ENCODE data around the gene PXDC1.

The PXDC1 gene

DNA sequence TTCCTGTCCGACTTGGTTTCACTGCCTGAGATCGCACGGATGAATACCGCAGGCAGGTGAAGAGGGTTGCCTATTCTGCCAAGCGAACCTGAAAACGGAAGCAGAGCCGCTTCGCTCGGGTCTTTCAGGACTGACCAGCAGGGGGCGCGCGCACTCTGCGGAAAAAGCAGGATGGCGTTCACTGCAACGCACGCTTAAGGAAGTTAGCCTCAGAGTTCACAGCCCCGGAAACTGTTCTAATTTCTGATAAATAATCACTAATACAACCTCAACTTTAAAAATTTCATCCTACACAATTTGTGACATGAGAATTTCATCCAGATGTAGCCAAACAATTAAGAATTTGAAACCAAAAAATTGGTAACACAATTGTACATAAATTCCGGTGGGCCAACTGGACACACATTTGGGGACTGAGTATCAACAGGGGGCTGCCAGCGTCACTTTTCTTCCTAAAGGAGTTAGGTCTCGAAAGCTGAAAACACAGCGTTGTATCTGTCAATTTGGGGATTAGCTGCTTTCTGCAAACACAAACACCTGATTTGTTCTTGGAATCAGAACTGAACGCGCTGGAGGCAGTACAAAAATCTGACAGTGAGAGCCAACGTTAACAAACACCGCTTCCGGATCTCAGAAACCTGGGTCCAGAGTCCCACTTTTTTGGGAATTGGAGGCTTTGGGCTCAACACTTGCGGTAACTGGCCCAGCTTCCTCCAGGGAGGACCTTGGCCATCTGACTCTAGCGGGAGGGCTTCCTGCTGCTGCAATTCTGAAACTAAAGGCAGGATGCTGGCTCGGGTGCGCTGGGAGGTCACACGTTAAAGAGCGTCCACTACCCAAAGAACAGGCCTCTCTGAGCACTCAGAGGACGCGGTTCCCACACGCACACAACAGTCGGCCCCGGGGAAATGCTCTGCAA, 8.8 kb downstream of the PXDC1 start:
- H3K36me3 ChIP-seq: no peaks in the 10 kb centered on the region

DNA sequence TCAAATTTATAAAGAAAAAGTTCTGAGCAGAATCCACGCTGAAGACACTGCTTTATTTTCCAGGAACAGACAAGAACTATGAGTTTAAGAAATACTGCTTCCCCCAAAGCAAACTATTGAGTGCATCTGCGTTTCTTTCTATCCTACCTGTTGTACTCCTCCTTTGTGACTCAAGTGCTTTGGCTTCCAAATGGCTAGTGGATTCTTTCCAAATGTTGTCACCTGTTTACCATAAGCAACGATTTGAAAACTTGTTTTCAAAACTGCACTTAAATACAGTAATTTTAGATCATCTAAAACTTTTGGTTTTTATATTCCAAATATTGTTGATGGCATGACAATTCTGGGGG, 9.5 kb downstream of the PXDC1 start:
- no peak for DNase-seq
- peaks cover 2% of the 10 kb centered on the region; the same call in 1 of the 2 replicates for H3K4me1 ChIP-seq
- TF ChIP-seq CTCF (IDR thresholded peaks at IDR 0.05; ENCODE audit: low read depth, low read length): no peak
- no peak overlapping the region for H3K4me3 ChIP-seq (ENCODE audit: low read depth, low read length)
- H3K27me3 ChIP-seq: peaks cover 23% of the 10 kb centered on the region
- H3K36me3 ChIP-seq: no peaks in the 10 kb centered on the region
- no peaks in the 10 kb centered on the region for H3K9me3 ChIP-seq

More for the DNA sequence above, 8.8 kb downstream of the PXDC1 start:
- peak; percentile 78 for DNase-seq
- peak; percentile 86 for TF ChIP-seq CTCF (IDR thresholded peaks at IDR 0.05; ENCODE audit: low read depth, low read length)
- Histone ChIP-seq H3K4me1 (peaks cover 2% of the 10 kb centered on the region; the same call in 1 of the 2 replicates), H3K4me3 (ENCODE audit: low read depth, low read length) (no peak overlapping the region), H3K27me3 (peaks cover 23% of the 10 kb centered on the region), H3K9me3 (no peaks in the 10 kb centered on the region)

GRCh38 chr6:3741477-3741871, 10.0 kb downstream of the PXDC1 start:
- Histone ChIP-seq H3K4me3 (ENCODE audit: low read depth, low read length) (no peak overlapping the region), H3K27me3 (peaks cover 23% of the 10 kb centered on the region), H3K4me1 (peaks cover 2% of the 10 kb centered on the region; the same call in 1 of the 2 replicates), H3K36me3 (no peaks in the 10 kb centered on the region), H3K9me3 (no peaks in the 10 kb centered on the region)
- no peak for TF ChIP-seq CTCF (IDR thresholded peaks at IDR 0.05; ENCODE audit: low read depth, low read length)
- no peak for DNase-seq

DNA sequence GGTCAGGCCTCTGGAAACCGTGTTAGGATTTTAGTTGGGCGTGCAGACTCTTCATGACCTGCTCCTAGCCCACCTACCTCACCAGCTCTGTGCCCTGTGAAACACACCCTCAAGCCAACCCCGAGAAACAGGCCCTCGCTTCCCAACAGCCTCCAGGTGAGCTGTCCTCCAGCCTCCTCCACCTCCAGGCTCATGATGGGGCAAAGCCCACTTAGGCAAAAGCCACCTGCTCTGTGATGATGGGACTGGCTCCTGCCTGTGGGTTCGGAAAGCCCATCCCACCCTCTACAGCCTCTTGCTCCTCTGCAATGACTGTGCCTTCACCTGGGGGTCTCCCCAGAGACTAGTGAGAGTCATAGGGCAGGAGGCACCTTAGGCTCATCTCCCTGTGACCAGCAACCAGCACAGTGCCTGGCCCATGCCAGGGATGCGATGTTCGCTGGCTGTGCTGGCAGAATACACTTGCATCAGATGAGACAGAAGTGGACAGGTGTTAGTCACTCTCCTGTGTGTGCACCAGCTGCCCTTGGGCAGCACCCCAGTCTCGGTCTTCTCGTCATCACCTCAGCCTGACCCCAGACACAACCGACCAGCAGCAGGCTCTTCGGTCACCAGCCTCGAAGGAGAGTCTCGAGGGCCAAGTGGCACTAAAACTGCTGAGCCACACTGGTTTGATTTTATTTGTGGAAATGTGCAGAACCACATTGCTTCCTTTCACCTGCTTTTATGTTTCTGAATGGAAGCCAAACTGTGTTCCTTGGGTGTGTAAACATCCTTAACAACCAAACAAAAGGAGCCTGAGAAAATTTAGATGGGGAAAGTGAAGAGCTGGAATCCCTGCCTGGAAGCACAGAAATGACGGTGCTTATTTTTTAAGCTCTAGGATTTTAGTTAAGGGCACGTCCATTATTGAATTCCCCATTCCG, 10.7 kb downstream of the PXDC1 start:
- Histone ChIP-seq H3K27me3 (peaks cover 23% of the 10 kb centered on the region), H3K36me3 (no peaks in the 10 kb centered on the region), H3K9me3 (no peaks in the 10 kb centered on the region), H3K4me1 (peaks cover 2% of the 10 kb centered on the region; the same call in 1 of the 2 replicates), H3K4me3 (ENCODE audit: low read depth, low read length) (no peak overlapping the region)
- no peak for DNase-seq
- no peak for TF ChIP-seq CTCF (IDR thresholded peaks at IDR 0.05; ENCODE audit: low read depth, low read length)

GRCh38 chr6:3739311-3739897, 12.1 kb downstream of the PXDC1 start:
- no peak overlapping the region for H3K4me3 ChIP-seq (ENCODE audit: low read depth, low read length)

More at GRCh38 chr6:3739311-3739897, 12.1 kb downstream of the PXDC1 start:
- peaks cover 2% of the 10 kb centered on the region; the same call in 1 of the 2 replicates for H3K4me1 ChIP-seq
- H3K36me3 ChIP-seq: no peaks in the 10 kb centered on the region
- no peak for TF ChIP-seq CTCF (IDR thresholded peaks at IDR 0.05; ENCODE audit: low read depth, low read length)
- no peak for DNase-seq
- peaks cover 23% of the 10 kb centered on the region for H3K27me3 ChIP-seq
- H3K9me3 ChIP-seq: peaks cover 4% of the 10 kb centered on the region; the same call in 1 of the 2 replicates

Data from BE2C (cell line).